Nephron (organoid): Measurements from ENCODE around the gene PILRB.
"Not testable (repeated sequence)": the region's sequence is repeated elsewhere in the genome, so short reads cannot be mapped to it uniquely, and the experiment has no call there.

Source experiments
- H3K27ac Mint-ChIP-seq, 3 experiments: 2 replicates each; pipeline ENCODE4 v1.8.0; 2020; ENCODE audit warnings: mixed read lengths in 3 of 3, mild to moderate bottlenecking in 2 of 3, moderate library complexity in 1 of 3
- H3K27me3 Mint-ChIP-seq: 2 replicates; pipeline ENCODE4 v1.8.0; 2021; ENCODE audit warnings: low read depth, mild to moderate bottlenecking, moderate library complexity, mixed read lengths
- H3K36me3 Mint-ChIP-seq: 2 replicates; pipeline ENCODE4 v1.8.0; 2020; ENCODE audit warnings: low read depth, mixed read lengths
- H3K4me1 Mint-ChIP-seq: 2 replicates; pipeline ENCODE4 v1.8.0; 2020; ENCODE audit warnings: mixed read lengths
- H3K4me3 Mint-ChIP-seq, 3 experiments: 2 replicates each; pipeline ENCODE4 v1.8.0; 2020; ENCODE audit warnings: mild to moderate bottlenecking in 3 of 3, mixed read lengths in 3 of 3, moderate library complexity in 2 of 3
- H3K9me3 Mint-ChIP-seq: 2 replicates; pipeline ENCODE4 v1.8.0; 2020; ENCODE audit warnings: mixed read lengths
- CTCF ChIP-seq, 3 experiments: fragments of 200-600 bp; sonication (generic); IDR thresholded peaks; one replicate each; pipeline ENCODE4 v1.5.0; 2021; ENCODE audit warnings: antibody characterized with exemption in 3 of 3; ENCODE audit not compliant: unreplicated experiment in 3 of 3

Gene PILRB

GRCh38 chr7:100358027-100358856, at the start of gene PILRB:
PILRB (plus strand) TSS chr7:100358117; CDS start chr7:100358303, 186 bp downstream.
- no peak for TF ChIP-seq CTCF (IDR thresholded peaks at IDR 0.05; ENCODE audit: unreplicated experiment in 3 of 3)
- no peak within 1 kb of the TSS for H3K4me3 Mint-ChIP-seq
- H3K27me3 Mint-ChIP-seq = no peaks in the 10 kb centered on the region
- H3K4me1 Mint-ChIP-seq = no peaks in the 10 kb centered on the region
- no peak within 1 kb of the TSS for H3K27ac Mint-ChIP-seq
- peaks cover 58% of the 10 kb centered on the region for H3K36me3 Mint-ChIP-seq
- no peaks in the 10 kb centered on the region for H3K9me3 Mint-ChIP-seq

GRCh38 chr7:100318329-100318728, 39.6 kb upstream of the PILRB start:
- not testable (repeated sequence) for H3K4me1 Mint-ChIP-seq, H3K4me3 Mint-ChIP-seq, H3K27me3 Mint-ChIP-seq, H3K9me3 Mint-ChIP-seq, H3K27ac Mint-ChIP-seq
- peaks cover 21% of the 10 kb centered on the region for H3K36me3 Mint-ChIP-seq

- H3K27me3 Mint-ChIP-seq, H3K4me1 Mint-ChIP-seq, H3K27ac Mint-ChIP-seq, H3K9me3 Mint-ChIP-seq, H3K4me3 Mint-ChIP-seq: not testable (repeated sequence)
- peaks cover 41% of the 10 kb centered on the region for H3K36me3 Mint-ChIP-seq
These were observed 36.3 kb upstream of the PILRB start for GRCh38 chr7:100321648-100322047.

- H3K4me1 Mint-ChIP-seq, H3K4me3 Mint-ChIP-seq, H3K27ac Mint-ChIP-seq, H3K9me3 Mint-ChIP-seq, H3K27me3 Mint-ChIP-seq: not testable (repeated sequence)
- H3K36me3 Mint-ChIP-seq = peaks cover 47% of the 10 kb centered on the region
These were observed 33.7 kb upstream of the PILRB start for GRCh38 chr7:100324194-100324593.

GRCh38 chr7:100325671-100326070, 32.2 kb upstream of the PILRB start:
- H3K4me3 Mint-ChIP-seq, H3K27ac Mint-ChIP-seq, H3K9me3 Mint-ChIP-seq, H3K27me3 Mint-ChIP-seq, H3K4me1 Mint-ChIP-seq: not testable (repeated sequence)
- peaks cover 39% of the 10 kb centered on the region for H3K36me3 Mint-ChIP-seq

GRCh38 chr7:100326914-100327313, 31.0 kb upstream of the PILRB start:
- H3K27me3 Mint-ChIP-seq, H3K4me3 Mint-ChIP-seq, H3K4me1 Mint-ChIP-seq, H3K9me3 Mint-ChIP-seq, H3K27ac Mint-ChIP-seq: not testable (repeated sequence)
- H3K36me3 Mint-ChIP-seq = peaks cover 37% of the 10 kb centered on the region

GRCh38 chr7:100335566-100336466, 22.1 kb upstream of the PILRB start:
- not testable (repeated sequence) for H3K27me3 Mint-ChIP-seq, H3K9me3 Mint-ChIP-seq, H3K4me1 Mint-ChIP-seq, H3K36me3 Mint-ChIP-seq
- Mint-ChIP-seq H3K27ac (peak overlapping the region; percentile 89 to 96 (median 93)), H3K4me3 (peak overlapping the region; percentile 92 to 98 (median 97))

- peak overlapping the region; percentile 6 to 76 (median 63) for H3K4me3 Mint-ChIP-seq
- not testable (repeated sequence) for H3K27ac Mint-ChIP-seq, H3K27me3 Mint-ChIP-seq, H3K4me1 Mint-ChIP-seq, H3K9me3 Mint-ChIP-seq
- H3K36me3 Mint-ChIP-seq = peaks cover 19% of the 10 kb centered on the region
These were observed 19.7 kb upstream of the PILRB start for GRCh38 chr7:100338083-100338696.

GRCh38 chr7:100341286-100341685, 16.6 kb upstream of the PILRB start:
- H3K36me3 Mint-ChIP-seq = peaks cover 38% of the 10 kb centered on the region
- H3K9me3 Mint-ChIP-seq, H3K4me1 Mint-ChIP-seq, H3K27ac Mint-ChIP-seq, H3K27me3 Mint-ChIP-seq, H3K4me3 Mint-ChIP-seq: not testable (repeated sequence)
